ENCODE data around the gene TSPEAR. TPM values are rescaled to one million over a fixed set of nuclear protein-coding genes. Genes with fewer than 3 reads are reported as not detected.

TSPEAR gene
- total RNA-seq, 1 experiment from 2014 or later: not detected

GRCh38 chr21:44460441-44460755 lies 251.0 kb downstream of the TSPEAR start:
- no TSS peak for BruUV-seq (replicated peaks)
- Mint-ChIP-seq H3K9me3 (ENCODE audit: low read depth, unreplicated experiment) (no peaks in the 10 kb centered on the region), H3K27ac (ENCODE audit: unreplicated experiment) (no peak overlapping the region), H3K4me1 (ENCODE audit: low read depth, unreplicated experiment) (no peaks in the 10 kb centered on the region), H3K27me3 (ENCODE audit: unreplicated experiment) (peaks cover 18% of the 10 kb centered on the region), H3K4me3 (ENCODE audit: low read depth, unreplicated experiment) (no peak overlapping the region), H3K36me3 (ENCODE audit: insufficient read depth, unreplicated experiment) (no peaks in the 10 kb centered on the region)
- TF ChIP-seq CTCF (IDR thresholded peaks at IDR 0.05; ENCODE audit: unreplicated experiment): no peak
- intact Hi-C loops (cut with micrococcal nuclease; ENCODE audit: unreplicated experiment): no loop called here
- no peak for DNase-seq
- CTCF ChIA-PET: no interaction called here

- Mint-ChIP-seq H3K4me1 (ENCODE audit: low read depth, unreplicated experiment) (no peaks in the 10 kb centered on the region), H3K36me3 (ENCODE audit: insufficient read depth, unreplicated experiment) (no peaks in the 10 kb centered on the region), H3K27me3 (ENCODE audit: unreplicated experiment) (peaks cover 17% of the 10 kb centered on the region), H3K27ac (ENCODE audit: unreplicated experiment) (no peak overlapping the region), H3K4me3 (ENCODE audit: low read depth, unreplicated experiment) (no peak overlapping the region), H3K9me3 (ENCODE audit: low read depth, unreplicated experiment) (no peaks in the 10 kb centered on the region)
- CTCF ChIA-PET: no interaction called here
- no TSS peak for BruUV-seq (replicated peaks)
- DNase-seq: no peak
- no peak for TF ChIP-seq CTCF (IDR thresholded peaks at IDR 0.05; ENCODE audit: unreplicated experiment)
- intact Hi-C loops (cut with micrococcal nuclease; ENCODE audit: unreplicated experiment): no loop called here
Measured at GRCh38 chr21:44459712-44460440, 251.5 kb downstream of the TSPEAR start.

GRCh38 chr21:44458971-44459711 lies 252.2 kb downstream of the TSPEAR start:
- BruUV-seq (replicated peaks): no TSS peak
- peaks cover 14% of the 10 kb centered on the region for H3K27me3 Mint-ChIP-seq (ENCODE audit: unreplicated experiment)
- no peak for TF ChIP-seq CTCF (IDR thresholded peaks at IDR 0.05; ENCODE audit: unreplicated experiment)
- H3K36me3 Mint-ChIP-seq (ENCODE audit: insufficient read depth, unreplicated experiment): no peaks in the 10 kb centered on the region
- intact Hi-C loops (cut with micrococcal nuclease; ENCODE audit: unreplicated experiment): no loop called here
- DNase-seq: no peak
- H3K4me3 Mint-ChIP-seq (ENCODE audit: low read depth, unreplicated experiment): no peak overlapping the region
- no peaks in the 10 kb centered on the region for H3K9me3 Mint-ChIP-seq (ENCODE audit: low read depth, unreplicated experiment)
- CTCF ChIA-PET: no interaction called here
- no peak overlapping the region for H3K27ac Mint-ChIP-seq (ENCODE audit: unreplicated experiment)
- no peaks in the 10 kb centered on the region for H3K4me1 Mint-ChIP-seq (ENCODE audit: low read depth, unreplicated experiment)

GRCh38 chr21:44456915-44457736 lies 254.2 kb downstream of the TSPEAR start:
- Mint-ChIP-seq H3K4me3 (ENCODE audit: low read depth, unreplicated experiment) (no peak overlapping the region), H3K36me3 (ENCODE audit: insufficient read depth, unreplicated experiment) (no peaks in the 10 kb centered on the region), H3K27me3 (ENCODE audit: unreplicated experiment) (peaks cover 3% of the 10 kb centered on the region), H3K27ac (ENCODE audit: unreplicated experiment) (no peak overlapping the region), H3K9me3 (ENCODE audit: low read depth, unreplicated experiment) (no peaks in the 10 kb centered on the region), H3K4me1 (ENCODE audit: low read depth, unreplicated experiment) (no peaks in the 10 kb centered on the region)
- BruUV-seq (replicated peaks): no TSS peak
- intact Hi-C loops (cut with micrococcal nuclease; ENCODE audit: unreplicated experiment): no loop called here
- DNase-seq: no peak
- no peak for TF ChIP-seq CTCF (IDR thresholded peaks at IDR 0.05; ENCODE audit: unreplicated experiment)
- CTCF ChIA-PET: interaction anchor here (0.6 kb wide), 1 partner anchor 36 kb away, joined by 3 read pairs; no protein-coding TSS in a partner anchor

Data from Calu3 (cell line).